T-helper 22 cell (primary cell): Measurements from ENCODE around the gene VIPR1.
"Not testable (repeated sequence)": the region's sequence is repeated elsewhere in the genome, so short reads cannot be mapped to it uniquely, and the experiment has no call there.

ENCODE experiments used
- DNase-seq: peaks from one replicate; pipeline ENCODE4 v3.0.0-alpha.2; 2020; ENCODE audit warnings: low read depth

VIPR1 gene

DNA sequence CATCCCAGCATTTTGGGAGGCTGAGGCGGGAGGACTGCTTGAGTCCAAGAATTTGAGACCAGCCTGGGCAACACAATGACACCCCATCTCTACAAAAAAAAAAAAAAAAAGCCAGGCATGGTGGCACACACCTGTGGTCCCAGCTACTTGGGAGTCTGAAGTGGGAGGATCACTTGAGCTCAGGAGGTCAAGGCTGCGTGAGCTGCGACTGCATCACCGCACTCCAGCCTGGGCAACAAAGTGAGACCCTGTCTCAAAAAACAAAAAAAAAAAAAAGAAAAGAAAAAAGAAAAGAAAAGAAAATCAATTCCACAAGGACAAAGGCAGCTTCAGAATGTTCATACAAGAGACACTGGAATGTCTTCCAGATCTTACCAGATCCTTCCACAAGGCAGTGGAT is 76.9 kb downstream of the VIPR1 start:
- DNase-seq: not testable (repeated sequence)

- no peak for DNase-seq
Measured at GRCh38 chr3:42581400-42581708, 78.9 kb downstream of the VIPR1 start.

DNA sequence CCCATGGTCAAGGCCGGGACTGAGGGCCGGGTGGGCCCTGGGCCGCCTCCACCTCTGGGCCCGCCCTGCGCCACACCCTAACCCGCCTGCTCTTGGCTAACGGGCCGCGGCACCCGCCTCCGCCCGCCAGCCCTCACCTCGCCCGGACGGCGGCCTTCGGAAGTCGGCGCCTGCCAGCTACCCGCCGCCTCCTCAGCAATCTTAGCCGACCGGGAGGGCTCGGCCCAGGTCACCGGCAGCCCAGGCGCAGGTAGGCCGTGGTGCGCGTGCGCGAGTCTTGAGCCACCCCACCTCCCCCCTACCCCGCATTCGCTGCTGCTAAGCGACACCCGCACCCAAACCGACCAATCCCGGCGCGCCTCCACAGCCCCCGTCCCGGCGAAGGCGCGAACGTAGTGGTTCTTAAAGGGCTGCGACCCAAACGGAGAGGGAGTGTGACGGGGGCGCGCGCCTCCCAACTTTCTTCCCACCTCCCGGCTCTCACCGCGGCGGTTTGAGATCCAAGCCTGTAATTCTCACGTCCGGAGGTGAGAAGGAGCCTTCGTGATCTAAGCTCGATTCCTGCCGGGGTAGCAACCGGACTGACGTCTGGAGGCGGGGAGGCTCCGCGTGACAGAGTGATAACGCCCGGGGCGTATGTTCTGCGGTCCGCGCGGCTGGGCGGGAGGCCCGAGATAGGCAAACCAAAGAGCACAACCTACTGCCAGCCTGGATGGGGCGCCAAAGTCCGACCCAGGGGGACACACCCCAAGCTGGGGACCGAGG is 79.4 kb downstream of the VIPR1 start, which contains the start of gene SEC22C:
SEC22C (minus strand) TSS at position 259 of the 765 bp plus-strand sequence. CDS start 12,921 bp downstream, outside the sequence.
- DNase-seq: peak; percentile 92

DNA sequence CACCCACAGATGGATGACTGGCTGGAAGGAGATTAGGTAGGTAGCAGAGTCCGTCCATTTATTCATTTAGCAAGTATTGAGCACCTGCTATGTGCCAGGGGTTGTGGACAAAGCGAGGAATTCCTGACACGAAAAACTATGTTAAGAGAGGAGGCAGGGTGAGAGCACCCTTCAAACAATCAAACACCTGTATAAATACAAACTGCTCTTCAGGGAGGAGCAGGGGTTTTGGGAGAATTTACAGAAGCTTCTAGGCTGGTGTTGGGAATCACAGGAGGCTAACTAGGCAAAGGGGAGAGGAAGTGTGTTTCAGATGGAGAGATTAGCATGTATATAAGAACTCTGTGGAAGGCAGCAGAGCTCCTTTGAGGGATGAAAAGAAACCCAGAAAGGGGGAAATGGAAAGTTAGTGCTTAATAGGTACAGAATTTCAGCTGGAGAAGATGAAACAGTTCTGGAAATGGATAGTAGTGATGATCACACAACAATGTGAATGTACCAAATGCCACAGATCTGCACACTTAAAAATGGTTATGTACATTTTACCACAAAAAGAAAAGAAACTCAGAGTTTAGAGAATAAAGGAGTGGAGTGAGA is 80.1 kb downstream of the VIPR1 start:
- no peak for DNase-seq
